ENCODE measurements around the gene PRH2. TPM values are rescaled to one million over a fixed set of nuclear protein-coding genes. Genes with fewer than 3 reads are reported as not detected.

PRH2 gene
- total and polyA plus RNA-seq, 2 of the 8 experiments (the other 6 are each of a cell fraction or from before 2014, with no cell fraction given) = not detected

GRCh38 chr12:10891937-10892336, 37.1 kb upstream of the PRH2 start:
- no peak for FAIRE-seq
- Histone ChIP-seq H3K18ac (ENCODE audit: extremely low read depth, low read length) (no peak overlapping the region), H3K23ac (ENCODE audit: insufficient read length) (no peak overlapping the region), H2BK12ac (ENCODE audit: low read depth, low read length) (no peak overlapping the region), H3K4me1 (replicated peaks in 1 of 4; ENCODE audit: control insufficient read depth in 3 of 4, insufficient read depth in 4 of 4, low read length in 3 of 4) (peaks cover 0 to 5% (median 0%) of the 10 kb centered on the region in 4 experiments; a peak in 1 of 7 replicates), H3K36me3 (ENCODE audit: control insufficient read depth in 2 of 4, insufficient read depth in 4 of 4, low read length in 3 of 4) (no peaks in the 10 kb centered on the region), H3K4ac (replicated peaks; ENCODE audit: insufficient read length, low read depth, low read length) (no peak overlapping the region), H3K27ac (ENCODE audit: low read depth, low read length) (no peak overlapping the region), H2AFZ (ENCODE audit: low read length) (no peak overlapping the region), H3K9ac (replicated peaks in 1 of 4; ENCODE audit: extremely low read depth in 1 of 4, low read depth in 3 of 4, low read length in 3 of 4) (no peak overlapping the region), H3K14ac (ENCODE audit: insufficient read length) (no peak overlapping the region), H2BK5ac (ENCODE audit: low read depth, low read length) (no peak overlapping the region), H2AK5ac (ENCODE audit: low read depth, low read length) (no peak overlapping the region), H2BK120ac (replicated peaks; ENCODE audit: low read depth, low read length) (no peak overlapping the region), H3K79me2 (ENCODE audit: control insufficient read depth in 1 of 2, insufficient read depth in 2 of 2, low read length in 2 of 2) (no peaks in the 10 kb centered on the region), H3K79me1 (ENCODE audit: low read depth, low read length) (no peaks in the 10 kb centered on the region), H4K5ac (ENCODE audit: insufficient read length, low read depth, low read length) (no peak overlapping the region), H4K91ac (replicated peaks; ENCODE audit: insufficient read length, low read length) (no peak overlapping the region), H3K4me3 (ENCODE audit: extremely low read depth in 1 of 4, insufficient read depth in 2 of 4, low read depth in 3 of 4, low read length in 4 of 4) (no peak overlapping the region), H3K23me2 (ENCODE audit: low read depth, low read length) (no peaks in the 10 kb centered on the region; the same call in none of the 2 replicates), H3K27me3 (replicated peaks in 1 of 4; ENCODE audit: control insufficient read depth in 3 of 4, extremely low read depth in 1 of 4, insufficient read depth in 3 of 4, low read length in 3 of 4) (peaks cover 0 to 1% (median 0%) of the 10 kb centered on the region in 4 experiments; a peak in 1 of 7 replicates), H3K9me3 (ENCODE audit: insufficient read depth in 2 of 2, low read depth in 1 of 2, low read length in 1 of 2) (no peaks in the 10 kb centered on the region), H4K8ac (ENCODE audit: extremely low read depth, insufficient read depth, low read length) (no peak overlapping the region), H2BK20ac (ENCODE audit: low read length) (no peak overlapping the region), H3K4me2 (ENCODE audit: insufficient read depth in 1 of 2, low read depth in 2 of 2, low read length in 2 of 2) (no peak overlapping the region), H3K56ac (replicated peaks; ENCODE audit: insufficient read length, low read depth, low read length) (no peak overlapping the region), H4K20me1 (replicated peaks in 1 of 2; ENCODE audit: control insufficient read depth in 1 of 2, insufficient read depth in 2 of 2, low read length in 2 of 2) (no peaks in the 10 kb centered on the region), H2BK15ac (ENCODE audit: low read length) (no peak overlapping the region)
- no peak for DNase-seq (ENCODE audit: low read depth in 1 of 2, low spot score in 2 of 2)
- ChIA-PET CTCF (ENCODE audit: partially characterized antibody) (interaction anchor here (1.2 kb wide), 1 partner anchor 594 kb away, joined by 4 read pairs; no protein-coding TSS in a partner anchor), POLR2A (ENCODE audit: partially characterized antibody) (interaction anchor here (1.2 kb wide), 1 partner anchor 280 kb away, joined by 4 read pairs; no protein-coding TSS in a partner anchor)
- WGBS, 2 experiments (ENCODE audit: extremely low coverage in 1 of 2, insufficient coverage in 1 of 2, insufficient read length in 1 of 2, insufficient replicate concordance in 2 of 2, low coverage in 1 of 2, low lambda C conversion rate in 2 of 2, missing lambda C conversion rate in 1 of 2) = 84% methylated on average over 2 of the region's 2 CpGs; no CpG with 5 or more reads in 1 of the 2 experiments
- no peak for TF ChIP-seq KDM5A (IDR thresholded peaks at IDR 0.05; ENCODE audit: low read length)
- TF ChIP-seq TAF7 (optimal IDR thresholded peaks at IDR 0.05; ENCODE audit: borderline replicate concordance, low read depth, low read length) = no peak
- TF ChIP-seq SAP30 (IDR thresholded peaks at IDR 0.05; ENCODE audit: insufficient read depth, insufficient replicate concordance, low read length) = no peak
- no peak for TF ChIP-seq TBP (IDR thresholded peaks at IDR 0.05; ENCODE audit: low read depth, low read length)
- TF ChIP-seq GABPA (IDR thresholded peaks at IDR 0.05; ENCODE audit: borderline replicate concordance, insufficient read depth, low read length) = no peak
- TF ChIP-seq TCF12 (IDR thresholded peaks at IDR 0.05; ENCODE audit: low read depth, low read length) = no peak
- no peak for TF ChIP-seq SRF (IDR thresholded peaks at IDR 0.05; ENCODE audit: low read depth, low read length)
- TF ChIP-seq SP4 (IDR thresholded peaks at IDR 0.05; ENCODE audit: low read length) = no peak
- TF ChIP-seq ZNF274 (IDR thresholded peaks at IDR 0.05; ENCODE audit: borderline replicate concordance, extremely low read depth, low read length) = no peak
- no peak for TF ChIP-seq SIRT6 (IDR thresholded peaks at IDR 0.05; ENCODE audit: low read length)
- TF ChIP-seq CBX8 (IDR thresholded peaks at IDR 0.05; ENCODE audit: borderline replicate concordance, low read depth, low read length) = no peak
- no peak for TF ChIP-seq CBX5 (IDR thresholded peaks at IDR 0.05; ENCODE audit: low read depth, low read length)
- TF ChIP-seq CREB1 (IDR thresholded peaks at IDR 0.05) = no peak
- TF ChIP-seq MAFK (IDR thresholded peaks at IDR 0.05; ENCODE audit: low read depth, low read length) = no peak
- no peak for TF ChIP-seq SP1 (IDR thresholded peaks at IDR 0.05; ENCODE audit: low read depth, low read length)
